ENCODE results near the gene MYO1E.

MYO1E gene

GRCh38 chr15:59104602-59104911, 268.1 kb downstream of the MYO1E start:
- DNase-seq (ENCODE audit: low read depth in 2 of 2, low spot score in 1 of 2), result peak in 1 of 2 donors; percentile 1

GRCh38 chr15:59099162-59099685, 273.4 kb downstream of the MYO1E start:
- no peak for DNase-seq (ENCODE audit: low read depth in 2 of 2, low spot score in 1 of 2)

DNA sequence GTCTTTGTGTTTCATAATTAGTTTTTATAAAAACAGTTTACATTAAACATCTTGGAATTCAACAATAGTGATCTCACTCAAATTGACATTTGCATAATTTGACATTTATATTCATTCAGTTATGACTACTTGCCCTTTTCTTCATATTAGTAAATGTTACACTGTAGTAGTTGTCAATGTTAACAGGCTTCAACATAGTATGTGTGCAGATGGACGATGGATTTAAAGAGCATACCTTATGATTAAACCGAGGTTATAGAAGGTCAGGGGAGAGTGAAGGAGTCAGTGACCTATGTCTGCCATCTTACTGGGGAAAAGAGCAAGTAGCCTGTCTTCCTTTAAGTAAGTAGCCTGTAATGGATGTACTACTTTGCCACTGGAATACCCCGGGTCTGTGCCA, 276.2 kb downstream of the MYO1E start:
- DNase-seq (ENCODE audit: low read depth in 2 of 2, low spot score in 1 of 2), result no peak

DNA sequence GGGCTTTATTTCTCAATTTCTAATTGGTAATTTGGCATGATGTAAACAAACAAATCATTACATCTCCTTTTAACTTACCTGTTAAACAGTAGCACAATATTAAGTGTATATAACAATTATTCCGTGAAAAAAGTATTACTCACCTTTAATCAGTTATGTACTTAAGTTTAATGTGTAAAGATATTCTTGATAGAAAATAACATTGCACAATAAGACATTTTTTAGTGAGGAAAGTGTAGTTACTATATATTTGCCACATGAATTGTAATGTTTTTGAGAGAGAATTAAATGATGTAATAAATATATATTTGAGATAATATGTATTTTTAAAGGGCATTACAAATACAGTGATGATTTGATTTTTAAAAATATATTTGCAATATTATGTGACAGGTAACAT, 278.6 kb downstream of the MYO1E start:
- no peak for DNase-seq (ENCODE audit: low read depth in 2 of 2, low spot score in 1 of 2)

DNA sequence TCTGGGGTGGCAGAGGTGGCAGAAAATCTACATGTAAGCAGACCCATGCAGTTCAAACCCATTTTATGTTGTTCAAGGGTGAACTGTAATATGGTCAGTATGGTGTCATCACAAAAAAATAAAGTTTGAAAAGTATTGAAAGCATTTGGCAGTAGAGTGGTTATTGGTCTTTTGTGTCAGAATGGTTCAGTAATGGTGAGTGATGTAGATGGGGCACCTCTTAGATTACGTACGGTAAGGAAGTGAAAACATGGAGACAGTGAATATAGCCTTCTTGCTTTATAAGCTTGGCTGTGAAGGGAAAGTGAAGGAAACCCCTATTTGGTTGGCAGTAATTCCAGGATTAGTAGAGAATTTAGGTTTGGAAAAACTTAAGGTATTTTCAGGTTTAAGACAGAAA, 284.9 kb downstream of the MYO1E start:
- DNase-seq (ENCODE audit: low read depth in 2 of 2, low spot score in 1 of 2), result no peak
